Measurements from ENCODE around the gene RPS8.

The RPS8 gene

GRCh38 chr1:44777547-44777946, 2.2 kb downstream of the RPS8 start:
- no peak overlapping the region for H2AK5ac ChIP-seq (ENCODE audit: low read length)
- no peak overlapping the region for H4K5ac ChIP-seq (ENCODE audit: low read length)
- H3K79me1 ChIP-seq (ENCODE audit: low read length) = peaks cover 11% of the 10 kb centered on the region
- H3K9ac ChIP-seq (ENCODE audit: low read length) = peak overlapping the region; percentile 100
- peak overlapping the region; percentile 43 for H3K4me3 ChIP-seq (ENCODE audit: low read length)
- H2BK15ac ChIP-seq (replicated peaks; ENCODE audit: low read depth) = no peak overlapping the region
- H3K56ac ChIP-seq (ENCODE audit: low read length) = peak overlapping the region; percentile 99
- peaks cover 14% of the 10 kb centered on the region for H3K36me3 ChIP-seq (ENCODE audit: control insufficient read depth, insufficient read depth, low read length)
- H3K27me3 ChIP-seq (ENCODE audit: insufficient read depth, low read length, poor library complexity) = no peaks in the 10 kb centered on the region
- no peak overlapping the region for H4K8ac ChIP-seq (ENCODE audit: low read depth, low read length)
- H3K18ac ChIP-seq (ENCODE audit: low read length) = no peak overlapping the region
- peaks cover 2% of the 10 kb centered on the region for H3K4me1 ChIP-seq (ENCODE audit: control insufficient read depth, low read depth, low read length)
- H2BK5ac ChIP-seq (ENCODE audit: low read length) = no peak overlapping the region
- H3K27ac ChIP-seq (ENCODE audit: low read depth, low read length) = no peak overlapping the region
- H3K4me2 ChIP-seq (ENCODE audit: low read length) = peak overlapping the region; percentile 53
- H3K4ac ChIP-seq (ENCODE audit: low read depth, low read length) = no peak overlapping the region
- DNase-seq = no peak
- peak overlapping the region; percentile 35 for H3K23ac ChIP-seq (ENCODE audit: low read length)
- WGBS (ENCODE audit: extremely low coverage, insufficient coverage, low lambda C conversion rate) = no CpG with 5 or more reads among the region's 14 CpGs
- H3K79me2 ChIP-seq (ENCODE audit: control insufficient read depth, insufficient read depth, low read length) = peaks cover 30% of the 10 kb centered on the region
- H2BK120ac ChIP-seq (ENCODE audit: low read depth, low read length) = no peak overlapping the region

GRCh38 chr1:44777969-44778635, 2.8 kb downstream of the RPS8 start:
- H3K56ac ChIP-seq (ENCODE audit: low read length) = no peak overlapping the region
- H3K4me3 ChIP-seq (ENCODE audit: low read length) = no peak overlapping the region
- no peak overlapping the region for H3K23ac ChIP-seq (ENCODE audit: low read length)
- no peak overlapping the region for H3K4ac ChIP-seq (ENCODE audit: low read depth, low read length)
- peak overlapping the region; percentile 100 for H3K9ac ChIP-seq (ENCODE audit: low read length)
- no peaks in the 10 kb centered on the region for H3K27me3 ChIP-seq (ENCODE audit: insufficient read depth, low read length, poor library complexity)
- H4K8ac ChIP-seq (ENCODE audit: low read depth, low read length) = no peak overlapping the region
- H2BK15ac ChIP-seq (replicated peaks; ENCODE audit: low read depth) = no peak overlapping the region
- H3K79me2 ChIP-seq (ENCODE audit: control insufficient read depth, insufficient read depth, low read length) = peaks cover 30% of the 10 kb centered on the region
- H3K79me1 ChIP-seq (ENCODE audit: low read length) = peaks cover 11% of the 10 kb centered on the region
- peak overlapping the region; percentile 53 for H3K4me2 ChIP-seq (ENCODE audit: low read length)
- H2BK120ac ChIP-seq (ENCODE audit: low read depth, low read length) = no peak overlapping the region
- no peak overlapping the region for H4K5ac ChIP-seq (ENCODE audit: low read length)
- no peak for DNase-seq
- no peak overlapping the region for H2AK5ac ChIP-seq (ENCODE audit: low read length)
- no CpG with 5 or more reads among the region's 13 CpGs for WGBS (ENCODE audit: extremely low coverage, insufficient coverage, low lambda C conversion rate)
- H3K4me1 ChIP-seq (ENCODE audit: control insufficient read depth, low read depth, low read length) = peaks cover 2% of the 10 kb centered on the region
- H3K27ac ChIP-seq (ENCODE audit: low read depth, low read length) = no peak overlapping the region
- no peak overlapping the region for H2BK5ac ChIP-seq (ENCODE audit: low read length)
- no peak overlapping the region for H3K18ac ChIP-seq (ENCODE audit: low read length)
- H3K36me3 ChIP-seq (ENCODE audit: control insufficient read depth, insufficient read depth, low read length) = peaks cover 14% of the 10 kb centered on the region

GRCh38 chr1:44778705-44779576, 3.6 kb downstream of the RPS8 start:
- Histone ChIP-seq H3K4me3 (ENCODE audit: low read length) (no peak overlapping the region), H2AK5ac (ENCODE audit: low read length) (no peak overlapping the region), H3K4ac (ENCODE audit: low read depth, low read length) (no peak overlapping the region), H3K4me2 (ENCODE audit: low read length) (no peak overlapping the region), H3K56ac (ENCODE audit: low read length) (no peak overlapping the region), H2BK120ac (ENCODE audit: low read depth, low read length) (no peak overlapping the region), H3K4me1 (ENCODE audit: control insufficient read depth, low read depth, low read length) (peaks cover 6% of the 10 kb centered on the region), H3K9ac (ENCODE audit: low read length) (no peak overlapping the region), H3K36me3 (ENCODE audit: control insufficient read depth, insufficient read depth, low read length) (peaks cover 14% of the 10 kb centered on the region), H2BK5ac (ENCODE audit: low read length) (no peak overlapping the region), H3K23ac (ENCODE audit: low read length) (no peak overlapping the region), H3K18ac (ENCODE audit: low read length) (no peak overlapping the region), H4K8ac (ENCODE audit: low read depth, low read length) (no peak overlapping the region), H3K27me3 (ENCODE audit: insufficient read depth, low read length, poor library complexity) (no peaks in the 10 kb centered on the region), H2BK15ac (replicated peaks; ENCODE audit: low read depth) (no peak overlapping the region), H3K79me1 (ENCODE audit: low read length) (peaks cover 11% of the 10 kb centered on the region), H3K79me2 (ENCODE audit: control insufficient read depth, insufficient read depth, low read length) (peaks cover 30% of the 10 kb centered on the region), H4K5ac (ENCODE audit: low read length) (no peak overlapping the region), H3K27ac (ENCODE audit: low read depth, low read length) (no peak overlapping the region)
- WGBS (ENCODE audit: extremely low coverage, insufficient coverage, low lambda C conversion rate) = no CpG with 5 or more reads among the region's 6 CpGs
- no peak for DNase-seq

GRCh38 chr1:44780583-44781121, 5.3 kb downstream of the RPS8 start:
- H3K18ac ChIP-seq (ENCODE audit: low read length) = no peak overlapping the region
- H3K79me1 ChIP-seq (ENCODE audit: low read length) = peaks cover 9% of the 10 kb centered on the region
- H3K4me1 ChIP-seq (ENCODE audit: control insufficient read depth, low read depth, low read length) = peaks cover 6% of the 10 kb centered on the region
- H4K5ac ChIP-seq (ENCODE audit: low read length) = no peak overlapping the region
- H3K4me2 ChIP-seq (ENCODE audit: low read length) = no peak overlapping the region
- no peak overlapping the region for H3K56ac ChIP-seq (ENCODE audit: low read length)
- no peak overlapping the region for H3K23ac ChIP-seq (ENCODE audit: low read length)
- DNase-seq = no peak
- no peak overlapping the region for H3K4ac ChIP-seq (ENCODE audit: low read depth, low read length)
- H4K8ac ChIP-seq (ENCODE audit: low read depth, low read length) = no peak overlapping the region
- no peak overlapping the region for H2BK120ac ChIP-seq (ENCODE audit: low read depth, low read length)
- no CpG with 5 or more reads among the region's 14 CpGs for WGBS (ENCODE audit: extremely low coverage, insufficient coverage, low lambda C conversion rate)
- H3K4me3 ChIP-seq (ENCODE audit: low read length) = no peak overlapping the region
- H2AK5ac ChIP-seq (ENCODE audit: low read length) = no peak overlapping the region
- H3K9ac ChIP-seq (ENCODE audit: low read length) = no peak overlapping the region
- no peak overlapping the region for H3K27ac ChIP-seq (ENCODE audit: low read depth, low read length)
- no peak overlapping the region for H2BK5ac ChIP-seq (ENCODE audit: low read length)
- H3K79me2 ChIP-seq (ENCODE audit: control insufficient read depth, insufficient read depth, low read length) = peaks cover 26% of the 10 kb centered on the region
- no peaks in the 10 kb centered on the region for H3K27me3 ChIP-seq (ENCODE audit: insufficient read depth, low read length, poor library complexity)
- H2BK15ac ChIP-seq (replicated peaks; ENCODE audit: low read depth) = no peak overlapping the region
- H3K36me3 ChIP-seq (ENCODE audit: control insufficient read depth, insufficient read depth, low read length) = peaks cover 14% of the 10 kb centered on the region

- Histone ChIP-seq H4K5ac (ENCODE audit: low read length) (peak overlapping the region; percentile 93), H3K4me3 (ENCODE audit: low read length) (peak overlapping the region; percentile 7), H2BK5ac (ENCODE audit: low read length) (peak overlapping the region; percentile 26), H2BK120ac (ENCODE audit: low read depth, low read length) (no peak overlapping the region), H3K4ac (ENCODE audit: low read depth, low read length) (no peak overlapping the region), H3K4me2 (ENCODE audit: low read length) (peak overlapping the region; percentile 50), H3K79me1 (ENCODE audit: low read length) (no peaks in the 10 kb centered on the region), H3K18ac (ENCODE audit: low read length) (peak overlapping the region; percentile 25), H2BK15ac (replicated peaks; ENCODE audit: low read depth) (no peak overlapping the region), H4K8ac (ENCODE audit: low read depth, low read length) (no peak overlapping the region), H3K56ac (ENCODE audit: low read length) (peak overlapping the region; percentile 91), H3K9ac (ENCODE audit: low read length) (peak overlapping the region; percentile 74), H3K27ac (ENCODE audit: low read depth, low read length) (no peak overlapping the region), H3K36me3 (ENCODE audit: control insufficient read depth, insufficient read depth, low read length) (no peaks in the 10 kb centered on the region), H3K23ac (ENCODE audit: low read length) (no peak overlapping the region), H3K79me2 (ENCODE audit: control insufficient read depth, insufficient read depth, low read length) (no peaks in the 10 kb centered on the region), H3K4me1 (ENCODE audit: control insufficient read depth, low read depth, low read length) (peaks cover 5% of the 10 kb centered on the region), H3K27me3 (ENCODE audit: insufficient read depth, low read length, poor library complexity) (no peaks in the 10 kb centered on the region), H2AK5ac (ENCODE audit: low read length) (no peak overlapping the region)
- no peak for DNase-seq
- WGBS (ENCODE audit: extremely low coverage, insufficient coverage, low lambda C conversion rate) = no CpG with 5 or more reads among the region's 8 CpGs
Observed at GRCh38 chr1:44783697-44784093, 8.4 kb downstream of the RPS8 start.

Data from mesendoderm (in vitro differentiated cells).